ENCODE results near the gene ATP8B4.

DNA sequence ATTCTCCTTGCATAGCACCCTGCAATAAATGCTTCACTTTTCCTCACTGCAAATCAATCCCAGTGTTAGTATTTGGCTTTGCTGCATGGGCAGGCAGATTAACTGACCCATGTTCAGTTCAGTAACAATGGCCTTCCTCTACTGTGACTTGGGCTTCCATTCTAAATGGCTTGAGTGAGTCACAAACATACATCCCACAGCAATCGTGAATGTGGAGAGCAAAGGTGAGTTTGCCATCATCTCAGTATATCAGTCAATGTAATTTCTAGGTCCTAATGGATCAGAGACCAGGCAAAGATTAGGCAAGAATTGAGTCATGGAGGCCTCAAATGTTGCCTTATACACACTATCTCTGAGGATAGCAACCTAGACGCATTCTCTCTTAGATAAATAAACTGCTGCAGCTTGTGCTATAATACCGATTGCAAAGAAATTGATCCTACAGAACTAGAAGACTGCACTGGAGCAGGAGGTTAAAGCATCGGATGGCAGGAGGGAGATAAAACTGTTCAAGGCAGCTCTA lies 8.3 kb upstream of the ATP8B4 start:
- TF ChIP-seq POLR2A (IDR thresholded peaks at IDR 0.05; ENCODE audit: low read depth, low read length), result no peak
- no peak for TF ChIP-seq POU2F2 (IDR thresholded peaks at IDR 0.05; ENCODE audit: low read depth, low read length)
